Thoracic aorta (tissue), 2 donors: ENCODE data around the gene NTRK2. TPM values are rescaled to one million over a fixed set of nuclear protein-coding genes. Genes with fewer than 3 reads are reported as not detected.

Source experiments
- ATAC-seq: fragments of 150-250 bp; one replicate; pipeline ENCODE4 v1.8.0; 2017; ENCODE audit warnings: low read depth; ENCODE audit not compliant: insufficient number of reproducible peaks, low FRiP score
- DNase-seq: peaks from one replicate; pipeline ENCODE4 v3.0.0-alpha.2; 2020; ENCODE audit warnings: low spot score
- H3K27ac ChIP-seq, 2 donors: fragments of 200-600 bp; sonication (generic); 1 replicate in 1 of 2; 2 replicates in 1 of 2; pipeline ENCODE4 v1.5.1; 2016; ENCODE audit warnings: mild to moderate bottlenecking in 2 of 2, moderate library complexity in 2 of 2
- H3K27me3 ChIP-seq: fragments of 200-600 bp; sonication (generic); replicated peaks from 2 replicates; pipeline ENCODE4 v1.6.0; 2016; ENCODE audit warnings: mild to moderate bottlenecking; ENCODE audit not compliant: insufficient read depth
- H3K36me3 ChIP-seq: fragments of 200-600 bp; sonication (generic); one replicate; pipeline ENCODE4 v1.5.1; 2016
- H3K4me1 ChIP-seq, 2 donors: fragments of 200-600 bp; sonication (generic); 1 replicate in 1 of 2; 2 replicates in 1 of 2; pipeline versions ENCODE4 v1.5.1 to v1.6.0; 2016; ENCODE audit warnings: low read depth in 2 of 2, mild to moderate bottlenecking in 1 of 2; ENCODE audit not compliant: control insufficient read depth in 1 of 2
- H3K4me3 ChIP-seq: fragments of 200-600 bp; sonication (generic); 2 replicates; pipeline ENCODE4 v1.5.1; 2016; ENCODE audit warnings: mild to moderate bottlenecking
- H3K9me3 ChIP-seq: fragments of 200-600 bp; sonication (generic); 2 replicates; pipeline ENCODE4 v1.5.1; 2016
- CTCF ChIP-seq: fragments of 200-600 bp; sonication (generic); IDR thresholded peaks from one replicate; pipeline ENCODE4 v1.5.1; 2019; ENCODE audit warnings: antibody characterized with exemption
- total RNA-seq, 2 donors: library from RNA; depleted of rRNA; stranded (reverse); fragments of >200 nt; gene quantifications; one replicate each; pipeline versions ENCODE4 v1.1.0 to v1.2.3, GENCODE V29; 2016

NTRK2 gene
- total RNA-seq, 2 donors from 2014 or later = 12.6 to 27.9 TPM

- DNase-seq = no peak
- Histone ChIP-seq H3K9me3 (no peaks in the 10 kb centered on the region), H3K4me3 (no peak overlapping the region), H3K36me3 (no peaks in the 10 kb centered on the region), H3K4me1 (peaks cover 0 to 9% of the 10 kb centered on the region in 2 donors), H3K27me3 (no peaks in the 10 kb centered on the region), H3K27ac (no peak overlapping the region)
- no peak for TF ChIP-seq CTCF
- no peak for ATAC-seq
Observed at GRCh38 chr9:84871983-84872382, 202.5 kb downstream of the NTRK2 start.

GRCh38 chr9:84874022-84874421, 204.5 kb downstream of the NTRK2 start:
- H3K27ac ChIP-seq = no peak overlapping the region
- no peaks in the 10 kb centered on the region for H3K27me3 ChIP-seq
- no peaks in the 10 kb centered on the region for H3K9me3 ChIP-seq
- peaks cover 0 to 9% of the 10 kb centered on the region in 2 donors for H3K4me1 ChIP-seq
- no peak for TF ChIP-seq CTCF
- DNase-seq (no peak), ATAC-seq (no peak)
- no peak overlapping the region for H3K4me3 ChIP-seq
- H3K36me3 ChIP-seq = no peaks in the 10 kb centered on the region

GRCh38 chr9:84874596-84874995, 205.1 kb downstream of the NTRK2 start:
- Histone ChIP-seq H3K4me1 (peaks cover 0 to 9% of the 10 kb centered on the region in 2 donors), H3K4me3 (no peak overlapping the region), H3K9me3 (no peaks in the 10 kb centered on the region), H3K27me3 (no peaks in the 10 kb centered on the region), H3K36me3 (no peaks in the 10 kb centered on the region), H3K27ac (no peak overlapping the region)
- ATAC-seq = no peak
- no peak for DNase-seq
- no peak for TF ChIP-seq CTCF

GRCh38 chr9:84875193-84875592, 205.7 kb downstream of the NTRK2 start:
- no peak overlapping the region for H3K4me3 ChIP-seq
- H3K36me3 ChIP-seq = no peaks in the 10 kb centered on the region
- no peaks in the 10 kb centered on the region for H3K9me3 ChIP-seq
- DNase-seq (no peak), ATAC-seq (no peak)
- H3K27me3 ChIP-seq = no peaks in the 10 kb centered on the region
- H3K4me1 ChIP-seq = peaks cover 0 to 9% of the 10 kb centered on the region in 2 donors
- TF ChIP-seq CTCF = no peak
- no peak overlapping the region for H3K27ac ChIP-seq

- no peak for TF ChIP-seq CTCF
- Histone ChIP-seq H3K36me3 (no peaks in the 10 kb centered on the region), H3K9me3 (no peaks in the 10 kb centered on the region), H3K27ac (no peak overlapping the region), H3K27me3 (no peaks in the 10 kb centered on the region), H3K4me3 (no peak overlapping the region), H3K4me1 (no peaks in the 10 kb centered on the region)
- ATAC-seq (no peak), DNase-seq (no peak)
Observed at GRCh38 chr9:84879631-84880030, 210.1 kb downstream of the NTRK2 start.
